Activated gamma-delta T cell treated with Interleukin-2 at 50 U/mL for 16 hours (primary cell): ENCODE results near the gene ASIC4.

Source experiments
- DNase-seq: peaks from one replicate; pipeline ENCODE4 v3.0.0-alpha.2; 2020

ASIC4 gene

GRCh38 chr2:219498280-219499057, 15.8 kb upstream of the ASIC4 start, which contains the start of gene GMPPA:
GMPPA (plus strand) TSS chr2:219498891; CDS start chr2:219499976, 1,085 bp downstream.
- DNase-seq = peak; percentile 90

- no peak for DNase-seq
Observed at GRCh38 chr2:219499058-219499307, 15.3 kb upstream of the ASIC4 start.

GRCh38 chr2:219499555-219499954, 14.7 kb upstream of the ASIC4 start:
- DNase-seq = no peak

DNA sequence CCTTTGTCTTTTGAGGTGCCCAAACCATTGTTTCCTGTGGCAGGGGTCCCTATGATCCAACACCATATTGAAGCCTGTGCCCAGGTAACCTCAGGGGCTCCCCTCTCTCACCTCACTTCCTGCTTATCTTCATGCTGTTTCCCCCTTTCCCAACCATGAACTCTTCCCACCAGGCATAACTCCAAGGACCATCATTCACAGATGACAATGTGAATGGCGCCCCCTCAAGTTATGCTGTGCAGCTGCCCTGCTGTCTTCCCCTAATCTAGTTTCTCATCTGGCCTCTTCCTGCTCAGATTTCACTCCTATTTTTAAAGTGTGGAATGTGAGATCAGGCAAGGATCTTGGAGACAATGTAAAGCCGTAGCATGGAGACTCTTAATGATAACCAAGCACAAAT, 14.1 kb upstream of the ASIC4 start:
- no peak for DNase-seq

DNA sequence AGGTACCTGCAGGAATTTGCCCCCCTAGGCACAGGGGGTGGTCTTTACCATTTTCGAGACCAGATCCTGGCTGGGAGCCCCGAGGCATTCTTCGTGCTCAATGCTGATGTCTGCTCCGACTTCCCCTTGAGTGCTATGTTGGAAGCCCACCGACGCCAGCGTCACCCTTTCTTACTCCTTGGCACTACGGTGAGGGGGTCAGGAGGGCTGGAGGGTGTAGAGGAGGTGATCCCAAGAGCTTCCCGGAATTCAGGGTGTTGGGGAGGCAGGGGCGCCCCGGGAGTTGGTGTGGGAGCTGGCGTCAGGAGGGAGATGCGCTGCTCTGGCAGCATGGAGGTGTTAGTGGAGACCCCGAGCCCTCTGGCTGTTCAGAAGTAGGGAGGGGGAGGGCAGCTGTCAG, 12.4 kb upstream of the ASIC4 start:
- no peak for DNase-seq

GRCh38 chr2:219502618-219503017, 11.7 kb upstream of the ASIC4 start:
- no peak for DNase-seq

GRCh38 chr2:219505585-219505984, 8.7 kb upstream of the ASIC4 start:
- no peak for DNase-seq

GRCh38 chr2:219506153-219506801, 8.0 kb upstream of the ASIC4 start:
- no peak for DNase-seq

GRCh38 chr2:219506802-219507526, 7.3 kb upstream of the ASIC4 start:
- no peak for DNase-seq

GRCh38 chr2:219507581-219508443, 6.5 kb upstream of the ASIC4 start:
- no peak for DNase-seq

GRCh38 chr2:219508444-219508734, 5.9 kb upstream of the ASIC4 start:
- DNase-seq = no peak

DNA sequence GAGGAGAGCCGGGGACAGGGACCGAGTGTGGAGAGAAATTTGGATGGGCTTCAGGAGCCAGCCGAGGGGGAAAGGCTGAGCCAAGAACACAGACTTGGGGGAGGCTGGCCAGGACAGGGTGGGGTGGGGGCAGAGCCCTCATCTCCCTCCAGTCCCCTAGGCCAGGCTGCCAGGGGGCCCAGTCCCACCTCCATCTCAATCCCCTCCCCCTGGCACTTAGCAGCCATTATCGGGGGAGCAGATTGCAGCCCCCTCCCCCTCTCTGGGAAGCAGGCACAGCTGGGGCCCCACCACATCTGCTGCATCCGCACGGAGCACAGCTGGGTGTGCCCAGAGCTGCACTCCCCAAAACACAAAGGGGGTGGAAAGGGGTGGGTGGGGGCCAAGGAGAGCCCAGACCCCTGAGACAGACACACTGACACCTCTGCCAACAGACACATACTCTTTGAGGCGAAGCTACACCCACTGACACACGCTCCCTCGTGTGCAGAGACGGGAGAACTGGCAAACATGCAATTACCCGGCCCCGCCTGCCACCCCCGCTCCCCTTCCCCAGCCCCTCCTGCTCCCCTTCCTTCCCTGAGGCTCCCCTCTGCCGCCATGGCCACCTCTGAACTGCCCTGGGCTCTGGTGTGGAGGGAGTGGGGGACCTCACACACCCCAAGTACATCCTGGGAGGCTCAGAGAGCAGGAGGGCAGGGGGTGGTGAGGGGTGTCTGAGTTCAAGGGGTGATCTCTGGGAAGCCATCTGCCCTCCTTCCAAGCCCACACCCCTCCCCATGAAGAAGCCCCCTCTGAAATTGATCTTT, 5.1 kb upstream of the ASIC4 start:
- DNase-seq = no peak

- DNase-seq = peak; percentile 43
Observed at GRCh38 chr2:219509780-219510511, 4.3 kb upstream of the ASIC4 start.

DNA sequence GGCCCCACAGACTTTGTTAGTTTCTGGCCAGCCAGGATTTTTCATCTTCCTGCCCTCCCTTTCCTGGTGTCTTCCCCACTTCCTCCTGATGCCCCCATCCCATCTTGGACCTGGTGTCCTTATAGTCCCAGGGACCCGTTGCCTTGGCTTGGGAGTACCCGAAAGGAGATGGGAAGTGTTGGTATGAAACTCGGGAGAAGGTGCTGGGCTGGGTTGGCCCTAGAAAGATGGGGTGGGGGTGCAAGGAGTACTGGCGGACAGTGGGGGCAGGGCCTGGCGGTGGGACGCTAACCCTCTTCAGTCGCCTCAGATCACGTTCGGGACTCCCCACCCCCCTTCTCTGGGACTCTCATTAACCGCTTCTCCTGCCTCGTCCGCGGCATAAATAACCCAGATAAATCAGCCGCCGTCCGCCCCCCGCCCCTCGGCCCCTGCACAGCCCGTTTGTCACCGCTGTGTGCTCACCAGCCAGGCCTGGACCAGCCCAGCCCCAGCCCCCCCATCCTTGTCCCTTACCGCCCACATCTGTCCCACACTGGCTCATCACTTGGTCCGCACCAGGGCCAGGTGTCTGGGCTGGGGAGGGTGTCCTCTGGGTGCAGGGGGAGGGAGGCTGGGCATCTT, 3.7 kb upstream of the ASIC4 start:
- no peak for DNase-seq

DNA sequence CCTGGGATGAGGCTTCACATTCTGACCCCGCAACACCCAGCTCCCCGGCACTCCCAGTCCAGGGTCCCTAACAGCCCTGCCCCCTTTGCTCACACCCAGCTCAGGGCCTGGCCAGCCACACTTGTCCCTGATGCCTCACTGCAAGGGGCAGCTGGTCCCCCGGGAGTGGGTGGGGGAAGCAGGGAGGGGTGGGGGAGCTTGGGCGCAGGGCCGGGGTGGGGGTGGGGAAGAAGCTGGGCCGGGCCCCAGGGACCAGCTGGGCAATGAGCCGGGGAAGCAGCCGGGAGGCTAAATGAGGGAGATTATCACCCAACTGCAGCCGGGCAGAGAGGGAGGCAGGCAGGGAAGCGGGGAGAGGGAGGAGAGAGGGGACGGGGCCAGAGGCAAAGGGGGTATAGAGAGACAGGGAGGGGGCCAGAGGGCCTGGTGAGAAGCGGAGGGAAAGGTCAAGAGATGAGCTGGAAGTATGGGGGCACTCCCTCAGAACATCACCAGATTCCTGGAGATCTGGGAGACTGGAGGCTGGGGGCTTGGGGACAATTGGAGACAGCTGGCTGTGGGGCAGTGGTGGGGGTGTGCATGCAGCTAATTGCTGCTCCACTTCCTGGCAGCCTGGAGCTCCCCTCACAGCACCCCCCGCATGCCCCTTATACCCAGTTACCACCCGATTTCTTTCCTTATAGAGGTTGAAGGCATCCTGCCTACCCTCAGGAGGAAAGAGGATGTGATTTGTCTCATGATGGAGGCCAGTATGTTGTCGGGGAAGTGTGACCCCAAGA, 2.5 kb upstream of the ASIC4 start:
- no peak for DNase-seq

- DNase-seq = no peak
Observed at GRCh38 chr2:219512524-219513216, 1.6 kb upstream of the ASIC4 start.

- DNase-seq = no peak
Observed at GRCh38 chr2:219513787-219514186, 495 bp upstream of the ASIC4 start.

DNA sequence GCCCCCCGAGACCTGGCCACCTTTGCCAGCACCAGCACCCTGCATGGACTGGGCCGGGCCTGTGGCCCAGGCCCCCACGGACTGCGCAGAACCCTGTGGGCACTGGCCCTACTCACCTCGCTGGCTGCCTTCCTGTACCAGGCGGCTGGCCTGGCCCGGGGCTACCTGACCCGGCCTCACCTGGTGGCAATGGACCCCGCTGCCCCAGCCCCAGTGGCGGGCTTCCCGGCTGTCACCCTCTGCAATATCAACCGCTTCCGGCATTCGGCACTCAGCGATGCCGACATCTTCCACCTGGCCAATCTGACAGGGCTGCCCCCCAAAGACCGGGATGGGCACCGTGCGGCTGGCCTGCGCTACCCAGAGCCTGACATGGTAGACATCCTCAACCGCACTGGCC, 554 bp downstream of the ASIC4 start:
- DNase-seq = no peak

GRCh38 chr2:219515874-219516629, 1.8 kb downstream of the ASIC4 start:
- DNase-seq = no peak
